ENCODE results near the gene CYP1B1.
"Not testable (repeated sequence)": the region's sequence is repeated elsewhere in the genome, so short reads cannot be mapped to it uniquely, and the experiment has no call there.

The CYP1B1 gene

DNA sequence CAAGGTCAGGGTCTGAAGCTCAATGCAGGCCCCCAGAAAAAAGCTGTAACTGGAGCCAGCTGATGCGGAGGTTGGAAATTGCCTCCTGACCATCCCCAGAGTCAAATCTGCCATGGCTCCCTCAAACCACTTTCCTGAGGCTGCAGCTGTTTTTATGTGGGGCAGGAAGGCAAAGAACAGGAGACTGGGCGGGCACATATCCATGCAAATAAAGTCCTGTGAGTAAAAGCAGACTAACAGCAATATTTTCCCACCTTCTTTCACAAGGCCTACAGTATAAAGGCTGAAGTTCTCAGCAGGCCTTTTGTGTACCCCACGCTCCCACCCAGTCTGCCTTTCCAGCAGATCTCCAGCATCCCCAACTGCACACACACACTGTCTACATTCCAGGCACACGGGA is 47.1 kb downstream of the CYP1B1 start:
- H3K4me1 Mint-ChIP-seq (ENCODE audit: low read depth in 2 of 2) = no peaks in the 10 kb centered on the region
- H3K9me3 Mint-ChIP-seq = no peaks in the 10 kb centered on the region
- H3K36me3 Mint-ChIP-seq (ENCODE audit: insufficient read depth) = no peaks in the 10 kb centered on the region
- peaks cover 25 to 29% of the 10 kb centered on the region in 2 donors for H3K27me3 Mint-ChIP-seq
- ATAC-seq (replicated peaks) (no peak), DNase-seq (no peak)
- peak overlapping the region in 1 of 2 donors; percentile 16 for H3K27ac Mint-ChIP-seq
- no peak overlapping the region for H3K4me3 Mint-ChIP-seq

DNA sequence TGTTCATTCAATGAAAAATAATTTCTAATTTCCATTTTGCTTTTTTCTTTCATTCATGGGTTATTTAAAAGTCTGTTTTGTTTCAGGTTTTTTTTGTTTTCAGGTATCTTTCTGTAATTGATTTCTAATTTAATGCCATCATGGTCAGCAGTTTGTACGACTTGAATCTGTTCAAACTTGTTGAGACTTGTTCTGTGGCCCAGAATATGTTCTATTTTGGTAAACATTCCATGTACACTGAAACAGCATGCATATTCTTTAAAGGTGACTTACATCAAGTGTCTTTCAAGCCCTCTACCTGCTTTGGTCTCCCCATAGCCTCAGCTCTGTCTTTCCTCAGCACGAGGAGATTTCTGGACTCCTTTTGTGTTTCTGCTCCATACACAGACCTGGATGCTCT is 49.1 kb downstream of the CYP1B1 start:
- no peaks in the 10 kb centered on the region for H3K36me3 Mint-ChIP-seq (ENCODE audit: insufficient read depth)

DNA sequence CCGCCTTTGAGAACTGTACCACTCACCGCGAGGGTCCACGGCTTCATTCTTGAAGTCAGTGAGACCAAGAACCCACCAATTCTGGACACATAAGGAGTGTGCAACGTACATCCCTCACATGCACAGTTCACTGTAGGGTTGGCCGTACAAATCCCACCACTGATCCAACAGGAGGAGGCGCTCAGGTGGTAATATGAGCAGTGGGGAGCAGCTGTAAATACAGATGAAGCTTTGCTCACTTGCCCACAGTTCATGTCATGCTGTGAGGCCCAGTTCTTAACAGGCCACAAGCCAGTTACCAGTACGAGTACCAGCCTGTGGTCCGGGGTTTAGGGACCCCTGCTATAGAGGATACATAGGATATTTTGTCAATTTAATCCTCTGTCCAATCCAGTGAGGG is 54.4 kb downstream of the CYP1B1 start:
- Mint-ChIP-seq H3K4me1 (ENCODE audit: low read depth in 2 of 2) (no peaks in the 10 kb centered on the region), H3K27me3 (peaks cover 0 to 6% of the 10 kb centered on the region in 2 donors), H3K27ac (no peak overlapping the region), H3K36me3 (ENCODE audit: insufficient read depth) (no peaks in the 10 kb centered on the region), H3K4me3 (no peak overlapping the region), H3K9me3 (no peaks in the 10 kb centered on the region)
- ATAC-seq (replicated peaks) (no peak), DNase-seq (no peak)

More for the DNA sequence above, 49.1 kb downstream of the CYP1B1 start:
- H3K4me1 Mint-ChIP-seq (ENCODE audit: low read depth in 2 of 2) = no peaks in the 10 kb centered on the region
- H3K27me3 Mint-ChIP-seq = peaks cover 14 to 24% of the 10 kb centered on the region in 2 donors
- DNase-seq = no peak
- H3K4me3 Mint-ChIP-seq = no peak overlapping the region
- no peaks in the 10 kb centered on the region for H3K9me3 Mint-ChIP-seq
- no peak for ATAC-seq (replicated peaks)
- no peak overlapping the region for H3K27ac Mint-ChIP-seq

DNA sequence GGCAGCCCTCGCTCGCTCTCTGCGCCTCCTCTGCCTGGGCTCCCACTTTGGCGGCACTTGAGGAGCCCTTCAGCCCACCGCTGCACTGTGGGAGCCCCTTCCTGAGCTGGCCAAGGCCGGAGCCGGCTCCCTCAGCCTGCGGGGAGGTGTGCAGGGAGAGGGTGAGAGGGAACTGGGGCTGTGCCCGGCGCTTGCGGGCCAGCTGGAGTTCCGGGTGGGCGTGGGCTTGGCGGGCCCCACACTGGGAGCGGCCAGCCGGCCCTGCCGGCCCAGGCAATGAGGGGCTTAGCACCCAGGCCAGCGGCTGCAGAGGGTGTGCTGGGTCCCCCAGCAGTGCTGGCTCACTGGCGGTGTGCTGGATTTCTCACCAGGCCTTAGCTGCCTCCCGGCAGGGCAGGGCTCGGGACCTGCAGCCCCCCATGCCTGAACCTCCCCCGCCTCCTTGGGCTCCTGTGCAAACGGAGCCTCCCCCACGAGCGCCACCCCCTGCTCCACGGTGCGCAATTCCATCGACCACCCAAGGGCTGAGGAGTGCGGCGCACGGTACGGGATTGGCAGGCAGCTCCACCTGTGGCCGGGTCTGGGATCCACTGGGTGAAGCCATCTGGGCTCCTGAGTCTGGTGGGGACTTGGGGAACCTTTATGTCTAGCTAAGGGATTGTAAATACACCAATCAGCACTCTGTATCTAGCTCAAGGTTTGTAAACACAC is 55.4 kb downstream of the CYP1B1 start:
- H3K27me3 Mint-ChIP-seq; H3K4me1 Mint-ChIP-seq (ENCODE audit: low read depth in 2 of 2); ATAC-seq (replicated peaks); H3K4me3 Mint-ChIP-seq; DNase-seq; H3K27ac Mint-ChIP-seq; H3K36me3 Mint-ChIP-seq (ENCODE audit: insufficient read depth); H3K9me3 Mint-ChIP-seq: not testable (repeated sequence)

DNA sequence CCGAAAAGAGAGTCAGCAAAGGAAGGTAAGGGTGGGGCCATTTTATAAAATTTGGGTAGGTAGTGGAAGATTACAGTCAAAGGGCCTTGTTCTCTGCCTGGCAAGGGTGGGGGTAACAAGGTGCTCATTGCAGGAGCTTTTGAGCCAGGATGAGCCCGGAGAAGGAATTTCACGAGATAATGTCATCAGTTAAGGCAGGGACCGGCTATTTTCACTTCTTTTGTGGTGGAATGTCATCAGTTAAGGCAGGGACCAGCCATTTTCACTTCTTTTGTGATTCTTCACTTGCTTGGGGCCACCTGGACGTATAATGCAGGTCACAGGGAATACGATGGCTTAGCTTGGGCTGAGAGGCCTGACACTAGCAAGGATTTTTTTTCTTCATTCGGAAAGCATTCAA is 58.1 kb downstream of the CYP1B1 start:
- ATAC-seq (replicated peaks) = no peak
- no peaks in the 10 kb centered on the region for H3K4me1 Mint-ChIP-seq (ENCODE audit: low read depth in 2 of 2)

More for the DNA sequence above, 58.1 kb downstream of the CYP1B1 start:
- no peaks in the 10 kb centered on the region for H3K27me3 Mint-ChIP-seq
- H3K36me3 Mint-ChIP-seq (ENCODE audit: insufficient read depth) = no peaks in the 10 kb centered on the region
- no peaks in the 10 kb centered on the region for H3K9me3 Mint-ChIP-seq
- H3K4me3 Mint-ChIP-seq = no peak overlapping the region
- DNase-seq = no peak
- H3K27ac Mint-ChIP-seq = no peak overlapping the region

All from effector memory CD8-positive, alpha-beta T cell (primary cell).